ENCODE results near the gene MSI2. TPM values are rescaled to one million over a fixed set of nuclear protein-coding genes. Genes with fewer than 3 reads are reported as not detected.

MSI2 gene
- total and polyA plus RNA-seq, 2 donors (not counting 1 experiment from before 2014, with no cell fraction given) = 16.1 to 196 TPM

GRCh38 chr17:57537524-57538410 is 281.4 kb downstream of the MSI2 start:
- Mint-ChIP-seq H3K27ac (peak overlapping the region; percentile 60), H3K4me1 (peaks cover 36% of the 10 kb centered on the region), H3K9me3 (ENCODE audit: insufficient read depth) (no peaks in the 10 kb centered on the region), H3K27me3 (no peaks in the 10 kb centered on the region), H3K4me3 (peak overlapping the region; percentile 61)
- Histone ChIP-seq H3K79me2 (ENCODE audit: control insufficient read depth, insufficient read depth, low read length) (peaks cover 20% of the 10 kb centered on the region), H4K20me1 (ENCODE audit: control insufficient read depth, insufficient read depth, low read length, poor library complexity, severe bottlenecking) (no peaks in the 10 kb centered on the region), H3K27me3 (replicated peaks in 1 of 4; ENCODE audit: control extremely low read depth in 1 of 4, control insufficient read depth in 3 of 4, insufficient read depth in 4 of 4, low read length in 3 of 4) (no peaks in the 10 kb centered on the region), H3K9me3 (ENCODE audit: control extremely low read depth in 1 of 3, control insufficient read depth in 2 of 3, insufficient read depth in 1 of 3, low read length in 2 of 3) (no peaks in the 10 kb centered on the region), H3K27ac (ENCODE audit: low read length in 2 of 2) (peak overlapping the region; percentile 34 to 71), H3K4me3 (ENCODE audit: control extremely low read depth in 1 of 5, extremely low read depth in 1 of 5, insufficient read depth in 1 of 5, low read depth in 2 of 5, low read length in 4 of 5) (peak overlapping the region in 4 of 5 experiments; percentile 2 to 32 (median 14)), H3K4me2 (replicated peaks; ENCODE audit: low read depth, low read length, poor library complexity, severe bottlenecking) (peak overlapping the region; percentile 60), H2AFZ (ENCODE audit: insufficient read depth, low read depth, low read length, poor library complexity, severe bottlenecking) (peak overlapping the region; percentile 45), H3K9ac (ENCODE audit: low read length) (peak overlapping the region; percentile 21), H3K4me1 (ENCODE audit: control insufficient read depth in 2 of 2, insufficient read depth in 2 of 2, low read length in 2 of 2) (peaks cover 25 to 28% of the 10 kb centered on the region in 2 donors), H3K36me3 (replicated peaks in 1 of 2; ENCODE audit: control extremely low read depth in 1 of 2, control insufficient read depth in 1 of 2, extremely low read depth in 1 of 2, insufficient read depth in 2 of 2, low read length in 1 of 2) (peaks cover 3 to 5% of the 10 kb centered on the region in 2 experiments)
- intact Hi-C loops (cut with micrococcal nuclease) = no loop called here
- DNase-seq = no peak
- ATAC-seq (ENCODE audit: low read depth) = peak; percentile 36
- WGBS (ENCODE audit: insufficient coverage) = 65% methylated on average over 15 of the region's 17 CpGs
- ChIA-PET POLR2A (interaction anchor here (0.6 kb wide), 1 partner anchor 69 kb away, joined by 5 read pairs; no protein-coding TSS in a partner anchor), CTCF (interaction anchor here (1.4 to 3.9 kb wide), 2 partner anchors 14 to 134 kb away, joined by 3 to 13 read pairs; no protein-coding TSS in a partner anchor)
- no peak for TF ChIP-seq CTCF (IDR thresholded peaks at IDR 0.05)
- TF ChIP-seq EZH2 (IDR thresholded peaks at IDR 0.05; ENCODE audit: borderline replicate concordance, insufficient read depth, low read depth, low read length, poor library complexity, severe bottlenecking) = no peak

All from B cell (primary cell).